Peyer's patch (tissue), 4 donors: Measurements from ENCODE around the gene KCNQ5. TPM values are rescaled to one million over a fixed set of nuclear protein-coding genes. Genes with fewer than 3 reads are reported as not detected.

ENCODE experiments used
- DNase-seq, 3 donors: peaks; one replicate each; pipeline ENCODE4 v3.0.0-alpha.2; 2017 to 2019
- H3K27ac ChIP-seq, 4 donors: fragments of 200-600 bp; sonication (generic); one replicate each; pipeline ENCODE4 v1.5.1; 2016 to 2019
- H3K27me3 ChIP-seq, 2 donors: fragments of 200-600 bp; sonication (generic); one replicate each; pipeline ENCODE4 v1.5.1; 2019
- H3K36me3 ChIP-seq, 3 donors: fragments of 200-600 bp; sonication (generic); one replicate each; pipeline ENCODE4 v1.5.1; 2016 to 2019
- H3K4me1 ChIP-seq, 4 donors: fragments of 200-600 bp; sonication (generic); one replicate each; pipeline ENCODE4 v1.5.1; 2016 to 2019
- H3K4me3 ChIP-seq, 4 donors: fragments of 200-600 bp; sonication (generic); 1 replicate in 3 of 4; 2 replicates in 1 of 4; pipeline ENCODE4 v1.5.1; 2016 to 2019; ENCODE audit warnings: mild to moderate bottlenecking in 1 of 4
- H3K9me3 ChIP-seq, 4 donors: fragments of 200-600 bp; sonication (generic); one replicate each; pipeline ENCODE4 v1.5.1; 2016 to 2019; ENCODE audit warnings: mild to moderate bottlenecking in 1 of 4
- CTCF ChIP-seq, 6 experiments: fragments of 450-650 bp in 4 of 6; fragments of 200-600 bp in 2 of 6; sonication (generic) in 1 of 6; IDR thresholded peaks; one replicate each; pipeline ENCODE4 v1.5.1; 2017 to 2019; ENCODE audit warnings: antibody characterized with exemption in 6 of 6, mild to moderate bottlenecking in 3 of 6, moderate library complexity in 1 of 6
- POLR2A ChIP-seq, 2 donors: fragments of 450-650 bp; IDR thresholded peaks; one replicate each; pipeline ENCODE4 v1.5.1; 2017; ENCODE audit warnings: antibody characterized with exemption in 2 of 2, mild to moderate bottlenecking in 2 of 2, moderate library complexity in 2 of 2
- total RNA-seq, 4 donors: library from RNA; depleted of rRNA; stranded (reverse); fragments of >200 nt; gene quantifications; one replicate each; pipeline ENCODE4 v1.1.0, GENCODE V29; 2016

Gene KCNQ5
- total RNA-seq, 4 donors from 2014 or later, result 0.27 to 5.0 (median 0.38) TPM; not detected in 1

- H3K36me3 ChIP-seq, result no peaks in the 10 kb centered on the region
- TF ChIP-seq POLR2A (IDR thresholded peaks at IDR 0.05) (no peak), CTCF (IDR thresholded peaks at IDR 0.05) (no peak)
- no peaks in the 10 kb centered on the region for H3K27me3 ChIP-seq
- no peak for DNase-seq
- H3K27ac ChIP-seq, result no peak overlapping the region
- H3K9me3 ChIP-seq, result no peaks in the 10 kb centered on the region
- H3K4me1 ChIP-seq, result no peaks in the 10 kb centered on the region
- H3K4me3 ChIP-seq, result no peak overlapping the region
These were observed 382.4 kb downstream of the KCNQ5 start for GRCh38 chr6:73004231-73004630.

DNA sequence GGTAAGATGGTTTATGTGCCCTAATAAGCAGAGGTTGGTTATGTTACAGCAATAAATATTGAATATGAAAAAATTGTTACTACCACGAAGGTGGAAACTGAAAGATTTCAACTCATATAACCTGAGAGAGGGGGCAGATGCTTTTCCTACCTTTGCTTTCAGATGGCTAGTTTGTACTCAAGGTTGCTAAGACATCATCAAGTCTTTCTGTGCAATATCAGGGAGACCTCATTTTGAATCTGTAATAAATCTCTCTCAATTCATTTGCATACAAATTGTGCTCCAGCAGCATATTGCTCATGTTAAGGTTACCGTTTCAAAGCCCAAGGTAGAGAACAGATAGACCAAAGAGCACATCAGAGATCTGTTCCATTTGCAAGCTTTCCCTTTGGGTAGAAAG, 383.0 kb downstream of the KCNQ5 start:
- no peak overlapping the region for H3K4me3 ChIP-seq
- H3K9me3 ChIP-seq, result no peaks in the 10 kb centered on the region
- TF ChIP-seq POLR2A (IDR thresholded peaks at IDR 0.05) (no peak), CTCF (IDR thresholded peaks at IDR 0.05) (no peak)
- no peaks in the 10 kb centered on the region for H3K27me3 ChIP-seq
- DNase-seq, result no peak
- H3K36me3 ChIP-seq, result no peaks in the 10 kb centered on the region
- H3K27ac ChIP-seq, result no peak overlapping the region
- H3K4me1 ChIP-seq, result no peaks in the 10 kb centered on the region

GRCh38 chr6:73006146-73006545, 384.3 kb downstream of the KCNQ5 start:
- no peak overlapping the region for H3K4me3 ChIP-seq
- no peaks in the 10 kb centered on the region for H3K27me3 ChIP-seq
- no peaks in the 10 kb centered on the region for H3K4me1 ChIP-seq
- H3K9me3 ChIP-seq, result no peaks in the 10 kb centered on the region
- H3K27ac ChIP-seq, result no peak overlapping the region
- no peaks in the 10 kb centered on the region for H3K36me3 ChIP-seq
- TF ChIP-seq POLR2A (IDR thresholded peaks at IDR 0.05), result no peak
- no peak for TF ChIP-seq CTCF (IDR thresholded peaks at IDR 0.05)
- DNase-seq, result no peak

- TF ChIP-seq CTCF (IDR thresholded peaks at IDR 0.05) (no peak), POLR2A (IDR thresholded peaks at IDR 0.05) (no peak)
- H3K36me3 ChIP-seq, result no peaks in the 10 kb centered on the region
- H3K4me1 ChIP-seq, result no peaks in the 10 kb centered on the region
- no peaks in the 10 kb centered on the region for H3K9me3 ChIP-seq
- H3K27me3 ChIP-seq, result no peaks in the 10 kb centered on the region
- no peak for DNase-seq
- no peak overlapping the region for H3K27ac ChIP-seq
- no peak overlapping the region for H3K4me3 ChIP-seq
These were observed 390.1 kb downstream of the KCNQ5 start for GRCh38 chr6:73011945-73012344.

- Histone ChIP-seq H3K27me3 (no peaks in the 10 kb centered on the region), H3K9me3 (no peaks in the 10 kb centered on the region), H3K36me3 (no peaks in the 10 kb centered on the region), H3K4me1 (no peaks in the 10 kb centered on the region), H3K4me3 (no peak overlapping the region), H3K27ac (no peak overlapping the region)
- no peak for DNase-seq
- TF ChIP-seq POLR2A (IDR thresholded peaks at IDR 0.05) (no peak), CTCF (IDR thresholded peaks at IDR 0.05) (no peak)
These were observed 395.6 kb downstream of the KCNQ5 start for GRCh38 chr6:73017476-73017875.

GRCh38 chr6:73024598-73024997, 402.7 kb downstream of the KCNQ5 start:
- no peak for TF ChIP-seq CTCF (IDR thresholded peaks at IDR 0.05)
- no peak for TF ChIP-seq POLR2A (IDR thresholded peaks at IDR 0.05)
- Histone ChIP-seq H3K27me3 (no peaks in the 10 kb centered on the region), H3K4me1 (no peaks in the 10 kb centered on the region), H3K27ac (no peak overlapping the region), H3K4me3 (no peak overlapping the region), H3K9me3 (no peaks in the 10 kb centered on the region), H3K36me3 (no peaks in the 10 kb centered on the region)
- DNase-seq, result no peak
